Endothelial cell of umbilical vein (primary cell): Measurements from ENCODE around the gene SSTR3.

ENCODE experiments used
- CTCF ChIP-seq, 2 donors: IDR thresholded peaks; 1 replicate in 1 of 2; 2 replicates in 1 of 2; pipeline ENCODE4 v1.5.1; 2011; ENCODE audit warnings: low read length in 2 of 2, mild to moderate bottlenecking in 2 of 2, moderate library complexity in 2 of 2, control low read depth in 1 of 2, inconsistent platforms in 1 of 2, low read depth in 1 of 2; ENCODE audit not compliant: insufficient read depth in 1 of 2; ENCODE audit errors: extremely low read depth in 1 of 2
- EZH2 ChIP-seq: IDR thresholded peaks from 2 replicates; pipeline ENCODE4 v1.6.1; 2012; ENCODE audit warnings: borderline replicate concordance, low read depth, mild to moderate bottlenecking, moderate library complexity, low read length, inconsistent platforms; ENCODE audit not compliant: severe bottlenecking
- MAX ChIP-seq: IDR thresholded peaks from 2 replicates; pipeline ENCODE4 v1.6.1; 2011; ENCODE audit not compliant: insufficient read depth, insufficient read length
- POLR2AphosphoS5 ChIP-seq: IDR thresholded peaks from 2 replicates; pipeline ENCODE4 v1.6.1; 2012; ENCODE audit warnings: low read depth, mild to moderate bottlenecking, control low read depth, low read length, moderate library complexity; ENCODE audit not compliant: insufficient read depth

- no peak for TF ChIP-seq POLR2AphosphoS5
- TF ChIP-seq CTCF (IDR thresholded peaks at IDR 0.05; ENCODE audit: extremely low read depth in 1 of 2, insufficient read depth in 1 of 2, low read depth in 1 of 2, low read length in 2 of 2), result no peak
- TF ChIP-seq EZH2, result no peak
- no peak for TF ChIP-seq MAX
These were observed 37.7 kb upstream of the SSTR3 start for GRCh38 chr22:37249986-37250385.
